Liver (tissue), 1 donor: ENCODE data around the gene GLE1.

ENCODE experiments used
- TF ChIP-seq, protein P1 (sequence below): IDR thresholded peaks from 2 replicates; pipeline ENCODE4 v1.6.1; 2016; ENCODE audit warnings: antibody characterized with exemption
- TF ChIP-seq, protein P2 (sequence below): IDR thresholded peaks from 2 replicates; pipeline ENCODE4 v1.6.1; 2016; ENCODE audit warnings: antibody characterized with exemption

DNA sequence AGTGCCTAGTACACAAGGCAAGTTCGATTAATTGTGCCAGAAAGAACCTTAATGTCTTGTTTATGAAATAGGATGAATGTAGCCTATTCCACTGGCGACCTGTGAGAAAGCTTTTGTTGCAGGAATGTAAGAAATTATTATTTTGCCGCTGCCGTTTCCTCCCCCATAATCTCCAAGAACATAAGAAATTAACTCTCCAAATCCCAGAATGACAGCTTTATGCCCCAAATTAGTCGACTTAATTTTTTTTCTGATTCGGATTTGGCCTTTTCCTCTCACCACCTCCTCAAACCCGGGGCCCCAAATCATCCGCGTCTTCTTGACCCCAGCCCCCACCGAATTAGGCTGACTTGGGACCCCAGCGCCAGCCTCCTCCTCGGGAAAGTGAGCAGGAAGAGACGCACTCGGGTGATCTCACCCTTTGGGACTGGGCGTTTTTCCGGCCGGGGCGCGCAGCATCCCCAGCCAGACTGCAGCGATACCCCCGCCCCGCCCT lies 47.2 kb downstream of the GLE1 start:
- TF ChIP-seq, protein P1, sequence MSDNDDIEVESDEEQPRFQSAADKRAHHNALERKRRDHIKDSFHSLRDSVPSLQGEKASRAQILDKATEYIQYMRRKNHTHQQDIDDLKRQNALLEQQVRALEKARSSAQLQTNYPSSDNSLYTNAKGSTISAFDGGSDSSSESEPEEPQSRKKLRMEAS, result no peak
- TF ChIP-seq, protein P2, sequence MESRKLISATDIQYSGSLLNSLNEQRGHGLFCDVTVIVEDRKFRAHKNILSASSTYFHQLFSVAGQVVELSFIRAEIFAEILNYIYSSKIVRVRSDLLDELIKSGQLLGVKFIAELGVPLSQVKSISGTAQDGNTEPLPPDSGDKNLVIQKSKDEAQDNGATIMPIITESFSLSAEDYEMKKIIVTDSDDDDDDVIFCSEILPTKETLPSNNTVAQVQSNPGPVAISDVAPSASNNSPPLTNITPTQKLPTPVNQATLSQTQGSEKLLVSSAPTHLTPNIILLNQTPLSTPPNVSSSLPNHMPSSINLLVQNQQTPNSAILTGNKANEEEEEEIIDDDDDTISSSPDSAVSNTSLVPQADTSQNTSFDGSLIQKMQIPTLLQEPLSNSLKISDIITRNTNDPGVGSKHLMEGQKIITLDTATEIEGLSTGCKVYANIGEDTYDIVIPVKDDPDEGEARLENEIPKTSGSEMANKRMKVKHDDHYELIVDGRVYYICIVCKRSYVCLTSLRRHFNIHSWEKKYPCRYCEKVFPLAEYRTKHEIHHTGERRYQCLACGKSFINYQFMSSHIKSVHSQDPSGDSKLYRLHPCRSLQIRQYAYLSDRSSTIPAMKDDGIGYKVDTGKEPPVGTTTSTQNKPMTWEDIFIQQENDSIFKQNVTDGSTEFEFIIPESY, result no peak
